Measurements from ENCODE around the gene EFCAB11. TPM values are rescaled to one million over a fixed set of nuclear protein-coding genes. Genes with fewer than 3 reads are reported as not detected.

Gene EFCAB11
- total and polyA plus RNA-seq, 2 donors (not counting 1 experiment from before 2014, with no cell fraction given) = 2.6 to 4.0 TPM

DNA sequence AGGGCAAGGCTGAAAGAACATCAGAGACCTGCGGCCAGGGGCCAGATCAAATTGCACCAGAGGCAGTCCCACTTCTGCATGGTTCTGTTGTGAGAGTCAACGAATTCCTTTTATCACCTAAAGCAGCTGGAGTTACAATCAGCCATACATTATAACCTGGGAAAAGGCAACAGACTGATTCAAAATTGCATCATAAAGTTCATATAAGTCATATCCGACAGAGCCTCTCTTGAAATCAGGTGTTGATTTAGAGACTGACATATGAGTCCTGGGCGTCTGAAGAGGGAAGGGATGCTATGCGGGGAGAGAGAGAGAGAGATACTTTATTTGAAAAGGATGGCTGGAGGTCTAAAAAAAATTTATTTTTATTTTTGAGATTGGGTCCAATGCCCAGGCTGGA is 89.4 kb downstream of the EFCAB11 start:
- Histone ChIP-seq H3K36me3 (ENCODE audit: control insufficient read depth, insufficient read depth, low read length) (no peaks in the 10 kb centered on the region), H3K4me1 (ENCODE audit: control insufficient read depth, extremely low read depth, insufficient read depth, low read length) (peaks cover 2% of the 10 kb centered on the region), H2AFZ (ENCODE audit: low read length) (no peak overlapping the region), H3K9me3 (ENCODE audit: control insufficient read depth, insufficient read depth, low read depth, low read length) (no peaks in the 10 kb centered on the region), H3K4me3 (replicated peaks in 1 of 4; ENCODE audit: control extremely low read depth in 1 of 4, insufficient read depth in 1 of 4, low read depth in 3 of 4, low read length in 4 of 4) (no peak overlapping the region), H3K4me2 (ENCODE audit: extremely low read depth, insufficient read depth, low read length) (no peak overlapping the region), H3K27ac (ENCODE audit: insufficient read depth, low read length) (no peak overlapping the region), H3K79me2 (ENCODE audit: control insufficient read depth, insufficient read depth, low read length) (no peaks in the 10 kb centered on the region), H3K9ac (ENCODE audit: insufficient read depth, low read length) (no peak overlapping the region), H3K27me3 (ENCODE audit: control insufficient read depth, insufficient read depth, low read length) (no peaks in the 10 kb centered on the region), H4K20me1 (ENCODE audit: control insufficient read depth, extremely low read depth, insufficient read depth, low read length) (no peaks in the 10 kb centered on the region)
- DNase-seq (ENCODE audit: low read depth in 2 of 2) = no peak
- no peak for TF ChIP-seq EZH2 (IDR thresholded peaks at IDR 0.05; ENCODE audit: low read length, missing control alignments)
- TF ChIP-seq, protein P1, sequence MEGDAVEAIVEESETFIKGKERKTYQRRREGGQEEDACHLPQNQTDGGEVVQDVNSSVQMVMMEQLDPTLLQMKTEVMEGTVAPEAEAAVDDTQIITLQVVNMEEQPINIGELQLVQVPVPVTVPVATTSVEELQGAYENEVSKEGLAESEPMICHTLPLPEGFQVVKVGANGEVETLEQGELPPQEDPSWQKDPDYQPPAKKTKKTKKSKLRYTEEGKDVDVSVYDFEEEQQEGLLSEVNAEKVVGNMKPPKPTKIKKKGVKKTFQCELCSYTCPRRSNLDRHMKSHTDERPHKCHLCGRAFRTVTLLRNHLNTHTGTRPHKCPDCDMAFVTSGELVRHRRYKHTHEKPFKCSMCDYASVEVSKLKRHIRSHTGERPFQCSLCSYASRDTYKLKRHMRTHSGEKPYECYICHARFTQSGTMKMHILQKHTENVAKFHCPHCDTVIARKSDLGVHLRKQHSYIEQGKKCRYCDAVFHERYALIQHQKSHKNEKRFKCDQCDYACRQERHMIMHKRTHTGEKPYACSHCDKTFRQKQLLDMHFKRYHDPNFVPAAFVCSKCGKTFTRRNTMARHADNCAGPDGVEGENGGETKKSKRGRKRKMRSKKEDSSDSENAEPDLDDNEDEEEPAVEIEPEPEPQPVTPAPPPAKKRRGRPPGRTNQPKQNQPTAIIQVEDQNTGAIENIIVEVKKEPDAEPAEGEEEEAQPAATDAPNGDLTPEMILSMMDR (conservative IDR thresholded peaks at IDR 0.05 in 1 of 2, IDR thresholded peaks at IDR 0.05 in 1 of 2; ENCODE audit: low read depth in 1 of 2, low read length in 2 of 2) = no peak

DNA sequence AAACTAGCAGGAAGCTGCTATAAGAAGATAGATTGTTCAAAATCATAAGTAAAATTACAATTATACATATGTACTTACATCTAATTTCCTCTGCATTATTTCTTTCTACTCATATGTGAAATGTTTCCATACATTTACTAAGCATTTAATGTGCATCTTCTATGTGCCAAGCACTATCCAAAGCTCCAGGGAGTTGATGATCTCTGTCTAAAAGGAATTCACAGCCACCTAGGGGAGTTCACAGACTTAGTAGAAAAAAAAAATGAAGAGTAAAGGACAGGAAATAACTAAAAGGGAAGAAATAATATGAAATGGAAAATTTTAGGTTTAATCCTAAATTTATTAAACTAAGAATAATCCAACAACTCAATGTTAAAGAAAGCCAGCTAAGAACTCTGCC is 91.7 kb downstream of the EFCAB11 start:
- Histone ChIP-seq H3K4me2 (ENCODE audit: extremely low read depth, insufficient read depth, low read length) (no peak overlapping the region), H3K9me3 (ENCODE audit: control insufficient read depth, insufficient read depth, low read depth, low read length) (no peaks in the 10 kb centered on the region), H3K9ac (ENCODE audit: insufficient read depth, low read length) (no peak overlapping the region), H2AFZ (ENCODE audit: low read length) (no peak overlapping the region), H3K27ac (ENCODE audit: insufficient read depth, low read length) (no peak overlapping the region), H3K36me3 (ENCODE audit: control insufficient read depth, insufficient read depth, low read length) (no peaks in the 10 kb centered on the region), H4K20me1 (ENCODE audit: control insufficient read depth, extremely low read depth, insufficient read depth, low read length) (no peaks in the 10 kb centered on the region), H3K79me2 (ENCODE audit: control insufficient read depth, insufficient read depth, low read length) (no peaks in the 10 kb centered on the region), H3K4me3 (replicated peaks in 1 of 4; ENCODE audit: control extremely low read depth in 1 of 4, insufficient read depth in 1 of 4, low read depth in 3 of 4, low read length in 4 of 4) (no peak overlapping the region), H3K4me1 (ENCODE audit: control insufficient read depth, extremely low read depth, insufficient read depth, low read length) (peaks cover 2% of the 10 kb centered on the region), H3K27me3 (ENCODE audit: control insufficient read depth, insufficient read depth, low read length) (no peaks in the 10 kb centered on the region)
- TF ChIP-seq EZH2 (IDR thresholded peaks at IDR 0.05; ENCODE audit: low read length, missing control alignments) = no peak
- TF ChIP-seq, protein P1 (conservative IDR thresholded peaks at IDR 0.05 in 1 of 2, IDR thresholded peaks at IDR 0.05 in 1 of 2; ENCODE audit: low read depth in 1 of 2, low read length in 2 of 2) = no peak
- DNase-seq (ENCODE audit: low read depth in 2 of 2) = no peak

DNA sequence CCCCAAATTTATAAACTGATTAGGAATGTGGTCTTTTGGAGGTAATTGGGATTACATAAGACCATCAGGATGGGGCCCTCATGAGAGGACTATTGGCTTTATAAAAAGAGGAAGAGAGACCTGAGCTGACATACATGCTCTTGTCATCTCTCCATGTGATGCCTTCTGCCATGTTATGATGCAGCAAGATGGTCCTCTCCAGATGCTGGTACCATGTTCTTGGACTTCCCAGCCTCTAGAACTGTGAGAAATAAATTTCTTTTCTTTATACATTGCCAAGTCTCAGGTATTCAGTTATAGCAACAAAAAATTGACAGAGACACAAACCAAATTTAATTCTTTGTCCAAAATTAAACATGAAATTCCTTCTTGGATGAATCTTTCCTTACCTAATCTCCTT is 92.9 kb downstream of the EFCAB11 start:
- Histone ChIP-seq H3K36me3 (ENCODE audit: control insufficient read depth, insufficient read depth, low read length) (no peaks in the 10 kb centered on the region), H3K4me2 (ENCODE audit: extremely low read depth, insufficient read depth, low read length) (no peak overlapping the region), H3K9ac (ENCODE audit: insufficient read depth, low read length) (no peak overlapping the region), H3K4me1 (ENCODE audit: control insufficient read depth, extremely low read depth, insufficient read depth, low read length) (peaks cover 4% of the 10 kb centered on the region), H3K4me3 (replicated peaks in 1 of 4; ENCODE audit: control extremely low read depth in 1 of 4, insufficient read depth in 1 of 4, low read depth in 3 of 4, low read length in 4 of 4) (no peak overlapping the region), H3K9me3 (ENCODE audit: control insufficient read depth, insufficient read depth, low read depth, low read length) (no peaks in the 10 kb centered on the region), H3K27me3 (ENCODE audit: control insufficient read depth, insufficient read depth, low read length) (no peaks in the 10 kb centered on the region), H3K27ac (ENCODE audit: insufficient read depth, low read length) (no peak overlapping the region), H3K79me2 (ENCODE audit: control insufficient read depth, insufficient read depth, low read length) (no peaks in the 10 kb centered on the region), H4K20me1 (ENCODE audit: control insufficient read depth, extremely low read depth, insufficient read depth, low read length) (no peaks in the 10 kb centered on the region), H2AFZ (ENCODE audit: low read length) (no peak overlapping the region)
- TF ChIP-seq EZH2 (IDR thresholded peaks at IDR 0.05; ENCODE audit: low read length, missing control alignments) = no peak
- TF ChIP-seq, protein P1 (conservative IDR thresholded peaks at IDR 0.05 in 1 of 2, IDR thresholded peaks at IDR 0.05 in 1 of 2; ENCODE audit: low read depth in 1 of 2, low read length in 2 of 2) = no peak
- no peak for DNase-seq (ENCODE audit: low read depth in 2 of 2)

All from fibroblast of lung (primary cell).